Measurements from ENCODE around the gene MAP9.

DNA sequence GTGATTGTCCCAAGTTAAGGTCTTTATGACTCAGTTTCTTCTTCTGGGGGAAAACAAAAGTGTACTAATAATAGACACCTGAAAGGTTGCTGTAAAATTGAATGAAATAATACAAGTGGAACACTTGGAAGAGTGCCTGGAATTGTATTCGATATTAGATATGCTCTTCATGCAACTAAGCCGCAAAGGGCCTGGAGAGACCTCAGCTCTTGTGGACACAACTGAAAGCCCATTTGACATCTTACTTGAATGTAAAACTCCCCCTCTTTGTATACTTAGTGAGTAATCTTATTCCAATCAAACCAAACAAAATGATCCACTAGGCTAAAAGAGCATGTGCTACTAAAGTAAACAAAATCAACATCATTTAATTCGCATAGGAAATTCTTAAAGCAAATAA lies 511 bp upstream of the MAP9 start:
- TF ChIP-seq, protein P1, sequence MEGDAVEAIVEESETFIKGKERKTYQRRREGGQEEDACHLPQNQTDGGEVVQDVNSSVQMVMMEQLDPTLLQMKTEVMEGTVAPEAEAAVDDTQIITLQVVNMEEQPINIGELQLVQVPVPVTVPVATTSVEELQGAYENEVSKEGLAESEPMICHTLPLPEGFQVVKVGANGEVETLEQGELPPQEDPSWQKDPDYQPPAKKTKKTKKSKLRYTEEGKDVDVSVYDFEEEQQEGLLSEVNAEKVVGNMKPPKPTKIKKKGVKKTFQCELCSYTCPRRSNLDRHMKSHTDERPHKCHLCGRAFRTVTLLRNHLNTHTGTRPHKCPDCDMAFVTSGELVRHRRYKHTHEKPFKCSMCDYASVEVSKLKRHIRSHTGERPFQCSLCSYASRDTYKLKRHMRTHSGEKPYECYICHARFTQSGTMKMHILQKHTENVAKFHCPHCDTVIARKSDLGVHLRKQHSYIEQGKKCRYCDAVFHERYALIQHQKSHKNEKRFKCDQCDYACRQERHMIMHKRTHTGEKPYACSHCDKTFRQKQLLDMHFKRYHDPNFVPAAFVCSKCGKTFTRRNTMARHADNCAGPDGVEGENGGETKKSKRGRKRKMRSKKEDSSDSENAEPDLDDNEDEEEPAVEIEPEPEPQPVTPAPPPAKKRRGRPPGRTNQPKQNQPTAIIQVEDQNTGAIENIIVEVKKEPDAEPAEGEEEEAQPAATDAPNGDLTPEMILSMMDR (IDR thresholded peaks at IDR 0.05; ENCODE audit: extremely low read depth in 1 of 2, insufficient read depth in 1 of 2, low read depth in 1 of 2, low read length in 2 of 2): no peak
- TF ChIP-seq, protein P2, sequence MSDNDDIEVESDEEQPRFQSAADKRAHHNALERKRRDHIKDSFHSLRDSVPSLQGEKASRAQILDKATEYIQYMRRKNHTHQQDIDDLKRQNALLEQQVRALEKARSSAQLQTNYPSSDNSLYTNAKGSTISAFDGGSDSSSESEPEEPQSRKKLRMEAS (IDR thresholded peaks at IDR 0.05; ENCODE audit: insufficient read depth, insufficient read length): no peak
- TF ChIP-seq POLR2A (IDR thresholded peaks at IDR 0.05; ENCODE audit: low read depth, low read length): no peak

Measured in endothelial cell of umbilical vein (primary cell).